Immature natural killer cell (primary cell): ENCODE data around the gene ZNF324. TPM values are rescaled to one million over a fixed set of nuclear protein-coding genes. Genes with fewer than 3 reads are reported as not detected.
A peak's percentile ranks its signal among the peaks of the same experiment; 100 is the strongest.
"Not testable (repeated sequence)": the region's sequence is repeated elsewhere in the genome, so short reads cannot be mapped to it uniquely, and the experiment has no call there.

ENCODE experiments used
- DNase-seq, 3 donors: peaks; one replicate each; pipeline ENCODE4 v3.0.0; 2022; ENCODE audit warnings: mixed read lengths in 1 of 3
- H3K27ac Mint-ChIP-seq, 6 donors: one replicate each; pipeline ENCODE4 v1.8.0; 2020; ENCODE audit warnings: mixed read lengths in 6 of 6, mild to moderate bottlenecking in 5 of 6, inconsistent platforms in 4 of 6, moderate library complexity in 3 of 6
- H3K27me3 Mint-ChIP-seq, 3 donors: one replicate each; pipeline ENCODE4 v1.8.0; 2020 to 2021; ENCODE audit warnings: low read depth in 3 of 3, mild to moderate bottlenecking in 3 of 3, mixed read lengths in 3 of 3, moderate library complexity in 3 of 3, inconsistent platforms in 1 of 3
- H3K36me3 Mint-ChIP-seq, 3 donors: one replicate each; pipeline ENCODE4 v1.8.0; 2020; ENCODE audit warnings: mixed read lengths in 3 of 3, inconsistent platforms in 2 of 3, mild to moderate bottlenecking in 2 of 3
- H3K4me1 Mint-ChIP-seq, 2 donors: one replicate each; pipeline ENCODE4 v1.8.0; 2020; ENCODE audit warnings: inconsistent platforms in 2 of 2, mild to moderate bottlenecking in 2 of 2, mixed read lengths in 2 of 2, moderate library complexity in 1 of 2
- H3K4me3 Mint-ChIP-seq, 5 donors: one replicate each; pipeline ENCODE4 v1.8.0; 2020; ENCODE audit warnings: mild to moderate bottlenecking in 5 of 5, mixed read lengths in 5 of 5, inconsistent platforms in 3 of 5, moderate library complexity in 3 of 5
- H3K9me3 Mint-ChIP-seq, 6 donors: one replicate each; pipeline ENCODE4 v1.8.0; 2020; ENCODE audit warnings: mild to moderate bottlenecking in 6 of 6, mixed read lengths in 6 of 6, inconsistent platforms in 4 of 6, moderate library complexity in 3 of 6
- polyA plus RNA-seq, 3 donors: library from polyadenylated mRNA; unstranded; fragments of 300-500 nt; fragmentation: Illumina TruSeq; gene quantifications; one replicate each; pipeline ENCODE4 v1.2.3, GENCODE V29; 2021

Gene ZNF324
- polyA plus RNA-seq, 3 donors from 2014 or later: 5.8 to 13.8 (median 11.4) TPM

GRCh38 chr19:58475714-58476497, 9.0 kb downstream of the ZNF324 start, which contains the start of gene ZNF446:
Gene ZNF446, plus strand, starts transcription at chr19:58476352. Its CDS starts 867 bp downstream, at chr19:58477219.
- no peaks in the 10 kb centered on the region for H3K9me3 Mint-ChIP-seq
- H3K27me3 Mint-ChIP-seq: peaks cover 2 to 11% (median 9%) of the 10 kb centered on the region in 3 donors
- H3K36me3 Mint-ChIP-seq: peaks cover 0 to 3% (median 0%) of the 10 kb centered on the region in 3 donors
- H3K4me3 Mint-ChIP-seq: peak within 1 kb of the TSS; percentile 89 to 97 (median 94)
- peak within 1 kb of the TSS; percentile 95 to 100 (median 98) for H3K27ac Mint-ChIP-seq
- peak; percentile 96 to 97 (median 96) for DNase-seq
- H3K4me1 Mint-ChIP-seq: peaks cover 22 to 33% of the 10 kb centered on the region in 2 donors

- no peaks in the 10 kb centered on the region for H3K9me3 Mint-ChIP-seq
- H3K4me3 Mint-ChIP-seq: peak overlapping the region; percentile 89 to 97 (median 94)
- peak overlapping the region; percentile 95 to 100 (median 98) for H3K27ac Mint-ChIP-seq
- H3K36me3 Mint-ChIP-seq: peaks cover 0 to 3% (median 3%) of the 10 kb centered on the region in 3 donors
- peaks cover 22 to 33% of the 10 kb centered on the region in 2 donors for H3K4me1 Mint-ChIP-seq
- H3K27me3 Mint-ChIP-seq: peaks cover 2 to 11% (median 9%) of the 10 kb centered on the region in 3 donors
- peak in 1 of 3 donors; percentile 17 for DNase-seq
Observed at GRCh38 chr19:58476498-58477015, 9.7 kb downstream of the ZNF324 start.

GRCh38 chr19:58477130-58477529, 10.2 kb downstream of the ZNF324 start:
- peak overlapping the region; percentile 95 to 100 (median 98) for H3K27ac Mint-ChIP-seq
- H3K4me1 Mint-ChIP-seq: peaks cover 22 to 33% of the 10 kb centered on the region in 2 donors
- DNase-seq: no peak
- peaks cover 0 to 3% (median 3%) of the 10 kb centered on the region in 3 donors for H3K36me3 Mint-ChIP-seq
- no peaks in the 10 kb centered on the region for H3K9me3 Mint-ChIP-seq
- peaks cover 2 to 11% (median 9%) of the 10 kb centered on the region in 3 donors for H3K27me3 Mint-ChIP-seq
- H3K4me3 Mint-ChIP-seq: peak overlapping the region; percentile 89 to 97 (median 94)

DNA sequence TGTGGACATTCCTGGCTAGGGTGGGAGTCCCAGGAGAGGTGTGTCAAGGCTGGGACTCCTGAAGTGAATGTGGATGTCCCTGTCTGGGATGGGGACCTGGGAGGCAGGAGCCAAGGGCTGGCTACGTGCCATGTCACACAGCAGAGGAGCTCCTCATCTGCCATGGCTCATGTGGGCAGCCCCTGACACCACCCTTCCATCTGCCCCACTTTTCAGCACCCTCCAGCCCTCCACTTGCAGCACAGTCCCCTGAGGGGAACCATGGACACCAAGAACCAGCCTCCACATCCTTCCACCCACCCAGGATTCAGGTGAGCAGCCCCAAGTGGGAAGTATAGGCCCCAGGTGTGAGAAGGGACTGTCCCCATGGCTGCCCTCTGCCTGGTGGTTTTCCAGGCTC, 11.0 kb downstream of the ZNF324 start:
- Mint-ChIP-seq H3K4me1 (peaks cover 22 to 33% of the 10 kb centered on the region in 2 donors), H3K4me3 (peak overlapping the region in 1 of 5 donors; percentile 27), H3K9me3 (no peaks in the 10 kb centered on the region), H3K27me3 (peaks cover 2 to 11% (median 6%) of the 10 kb centered on the region in 3 donors), H3K27ac (peak overlapping the region in 2 of 6 donors; percentile 28 to 64), H3K36me3 (peaks cover 0 to 3% (median 3%) of the 10 kb centered on the region in 3 donors)
- no peak for DNase-seq

GRCh38 chr19:58479303-58479702, 12.4 kb downstream of the ZNF324 start:
- Mint-ChIP-seq H3K4me1 (peaks cover 21 to 28% of the 10 kb centered on the region in 2 donors), H3K4me3 (no peak overlapping the region), H3K27ac (no peak overlapping the region), H3K36me3 (peaks cover 0 to 3% (median 3%) of the 10 kb centered on the region in 3 donors), H3K9me3 (no peaks in the 10 kb centered on the region), H3K27me3 (peaks cover 2 to 11% (median 6%) of the 10 kb centered on the region in 3 donors)
- DNase-seq: no peak

DNA sequence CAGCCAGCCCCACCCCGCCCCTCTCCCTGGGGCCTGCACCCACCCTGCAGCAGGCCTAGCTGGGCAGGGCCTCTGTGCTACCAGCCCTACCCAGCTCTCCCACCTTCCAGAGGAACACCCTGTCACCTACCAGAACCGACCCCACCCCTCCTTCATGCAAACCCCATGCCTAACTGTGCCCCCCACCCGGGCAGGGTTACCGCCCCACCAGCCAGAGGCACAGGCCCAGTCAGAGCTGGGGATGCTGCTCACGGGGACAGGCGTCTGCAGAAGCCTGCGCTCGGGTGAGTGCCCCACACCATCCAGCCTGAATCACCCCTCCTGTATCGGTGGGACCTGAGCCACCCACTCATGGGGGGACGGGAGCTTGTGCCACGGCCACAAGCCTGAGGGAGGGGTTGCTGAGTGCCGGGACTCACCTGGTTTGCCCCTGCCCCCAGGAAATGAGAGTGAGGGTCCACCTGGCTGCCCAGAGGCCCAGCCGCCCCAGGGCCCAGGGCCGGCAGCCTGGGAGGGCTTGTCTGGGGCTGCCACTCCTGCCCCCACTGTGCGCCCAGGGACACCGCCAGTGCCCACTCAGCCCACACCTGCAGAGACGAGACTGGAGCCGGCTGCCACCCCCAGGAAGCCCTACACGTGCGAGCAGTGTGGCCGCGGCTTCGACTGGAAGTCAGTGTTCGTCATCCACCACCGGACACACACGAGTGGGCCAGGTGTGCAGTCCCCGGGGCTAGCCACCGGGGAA, 13.0 kb downstream of the ZNF324 start:
- Mint-ChIP-seq H3K4me1 (peaks cover 17 to 22% of the 10 kb centered on the region in 2 donors), H3K4me3 (no peak overlapping the region), H3K27me3 (peaks cover 2 to 11% (median 6%) of the 10 kb centered on the region in 3 donors), H3K9me3 (no peaks in the 10 kb centered on the region), H3K36me3 (peaks cover 0 to 3% (median 3%) of the 10 kb centered on the region in 3 donors), H3K27ac (no peak overlapping the region)
- no peak for DNase-seq

GRCh38 chr19:58480481-58480830, 13.6 kb downstream of the ZNF324 start:
- H3K27ac Mint-ChIP-seq: no peak overlapping the region

GRCh38 chr19:58480831-58481230, 14.0 kb downstream of the ZNF324 start:
- peaks cover 2 to 11% (median 3%) of the 10 kb centered on the region in 3 donors for H3K27me3 Mint-ChIP-seq
- H3K4me3 Mint-ChIP-seq: no peak overlapping the region
- DNase-seq: no peak
- H3K27ac Mint-ChIP-seq: no peak overlapping the region
- no peaks in the 10 kb centered on the region for H3K9me3 Mint-ChIP-seq
- H3K4me1 Mint-ChIP-seq: peaks cover 8 to 13% of the 10 kb centered on the region in 2 donors
- peaks cover 0 to 3% (median 3%) of the 10 kb centered on the region in 3 donors for H3K36me3 Mint-ChIP-seq

More at GRCh38 chr19:58480481-58480830, 13.6 kb downstream of the ZNF324 start:
- H3K4me1 Mint-ChIP-seq: peaks cover 11 to 17% of the 10 kb centered on the region in 2 donors
- no peak for DNase-seq
- peaks cover 0 to 3% (median 3%) of the 10 kb centered on the region in 3 donors for H3K36me3 Mint-ChIP-seq
- H3K27me3 Mint-ChIP-seq: peaks cover 2 to 11% (median 6%) of the 10 kb centered on the region in 3 donors
- no peaks in the 10 kb centered on the region for H3K9me3 Mint-ChIP-seq
- no peak overlapping the region for H3K4me3 Mint-ChIP-seq

DNA sequence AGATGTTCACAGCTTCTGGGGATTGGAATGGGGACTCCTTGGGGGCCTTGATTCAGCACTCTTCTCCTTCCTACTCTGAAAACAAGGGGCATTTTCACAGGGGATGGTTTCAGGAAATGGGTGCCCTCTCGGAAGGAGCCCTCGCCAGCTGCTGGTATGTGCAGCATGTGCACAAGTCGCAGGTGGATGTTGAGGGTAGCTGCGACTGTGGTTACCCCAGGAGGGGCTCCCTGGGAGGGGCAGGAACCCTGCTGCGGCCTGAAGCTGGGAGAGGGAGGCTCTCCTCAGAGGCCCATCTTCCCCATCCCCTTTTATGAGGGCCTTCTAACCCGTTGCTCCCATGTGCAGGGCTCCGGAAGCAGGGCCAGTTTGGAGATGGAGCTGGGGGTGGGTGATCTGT, 15.5 kb downstream of the ZNF324 start:
- H3K27ac Mint-ChIP-seq: peak overlapping the region in 3 of 6 donors; percentile 16 to 67 (median 57)
- H3K9me3 Mint-ChIP-seq: no peaks in the 10 kb centered on the region
- H3K4me1 Mint-ChIP-seq: no peaks in the 10 kb centered on the region
- no peak for DNase-seq
- H3K4me3 Mint-ChIP-seq: no peak overlapping the region
- peaks cover 0 to 3% (median 3%) of the 10 kb centered on the region in 3 donors for H3K36me3 Mint-ChIP-seq
- no peaks in the 10 kb centered on the region for H3K27me3 Mint-ChIP-seq

DNA sequence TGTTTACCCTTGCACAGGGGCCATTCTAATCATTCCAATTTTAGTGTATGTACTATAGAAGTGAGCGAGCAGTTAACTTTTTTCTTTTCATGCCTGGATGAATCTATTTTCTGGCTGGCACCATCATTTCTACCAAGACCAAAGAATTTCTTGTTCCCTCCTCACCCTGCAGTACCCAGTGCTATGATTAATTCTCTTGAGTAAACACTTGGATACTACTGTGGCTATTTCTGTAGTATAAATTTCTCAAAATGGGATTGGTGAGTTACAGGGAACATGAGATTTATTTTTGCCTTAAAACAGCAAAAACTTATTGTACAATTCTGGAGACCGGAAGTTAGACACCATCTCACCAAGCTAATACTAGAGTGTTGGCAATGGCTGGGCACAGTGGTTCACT, 16.9 kb downstream of the ZNF324 start:
- Mint-ChIP-seq H3K9me3 (no peaks in the 10 kb centered on the region), H3K4me3 (no peak overlapping the region), H3K27me3 (no peaks in the 10 kb centered on the region), H3K36me3 (peaks cover 0 to 3% (median 3%) of the 10 kb centered on the region in 3 donors), H3K4me1 (no peaks in the 10 kb centered on the region), H3K27ac (no peak overlapping the region)
- no peak for DNase-seq

DNA sequence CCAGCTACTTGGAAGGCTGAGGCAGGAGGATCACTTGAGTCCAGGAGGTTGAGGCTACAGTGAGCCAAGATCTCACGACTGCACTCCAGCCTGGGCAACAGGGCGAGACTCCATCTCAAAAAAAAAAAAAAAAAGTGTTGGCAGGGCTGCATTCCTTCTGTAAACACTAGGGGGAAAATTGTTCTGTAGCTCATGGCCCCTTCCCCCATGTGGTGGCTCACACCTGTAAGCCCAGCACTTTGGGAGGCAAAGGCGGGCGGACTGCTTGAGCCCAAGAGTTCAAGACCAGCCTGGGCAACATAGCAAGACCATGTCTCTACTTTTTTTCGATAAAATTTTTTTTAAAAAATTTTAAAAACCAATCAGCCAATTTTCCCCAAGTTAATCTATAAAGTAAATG, 17.5 kb downstream of the ZNF324 start:
- not testable (repeated sequence) for H3K4me1 Mint-ChIP-seq, H3K27me3 Mint-ChIP-seq, H3K9me3 Mint-ChIP-seq, H3K4me3 Mint-ChIP-seq, H3K36me3 Mint-ChIP-seq, H3K27ac Mint-ChIP-seq, DNase-seq

- DNase-seq: no peak
- Mint-ChIP-seq H3K27ac (no peak overlapping the region), H3K4me3 (no peak overlapping the region), H3K9me3 (no peaks in the 10 kb centered on the region), H3K27me3 (peaks cover 0 to 1% (median 0%) of the 10 kb centered on the region in 3 donors), H3K36me3 (no peaks in the 10 kb centered on the region), H3K4me1 (no peaks in the 10 kb centered on the region)
Observed at GRCh38 chr19:58491393-58491792, 24.5 kb downstream of the ZNF324 start.

DNA sequence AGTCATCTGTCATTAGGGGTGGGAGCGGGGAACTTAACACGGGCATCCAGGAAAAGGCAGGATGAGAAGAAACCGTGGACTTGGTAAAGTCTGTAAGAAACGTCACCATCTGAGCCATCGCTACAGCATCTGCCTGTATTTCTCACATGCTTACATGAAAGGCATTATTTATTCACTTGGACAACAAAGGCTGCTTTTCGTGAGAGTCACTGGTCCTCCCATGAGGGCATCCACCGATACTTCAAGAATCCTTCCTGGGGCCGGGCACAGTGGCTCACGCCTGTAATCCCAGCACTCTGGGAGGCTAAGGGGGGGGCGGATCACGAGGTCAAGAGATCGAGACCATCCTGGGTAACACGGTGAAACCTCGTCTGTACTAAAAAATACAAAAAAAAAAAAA, 25.4 kb downstream of the ZNF324 start:
- Mint-ChIP-seq H3K27ac (no peak overlapping the region), H3K27me3 (peaks cover 0 to 1% (median 0%) of the 10 kb centered on the region in 3 donors), H3K36me3 (no peaks in the 10 kb centered on the region), H3K4me3 (no peak overlapping the region), H3K9me3 (no peaks in the 10 kb centered on the region), H3K4me1 (peaks cover 0 to 3% of the 10 kb centered on the region in 2 donors)
- no peak for DNase-seq
